Activated T-cell treated with anti-CD3 and anti-CD28 coated beads for 48 hours (primary cell): ENCODE data around the gene PREX1.
"Not testable (repeated sequence)": the region's sequence is repeated elsewhere in the genome, so short reads cannot be mapped to it uniquely, and the experiment has no call there.

Experiments
- DNase-seq: peaks from one replicate; pipeline ENCODE4 v3.0.0-alpha.2; 2020; ENCODE audit warnings: low read depth

Gene PREX1

GRCh38 chr20:48827855-48828733 is at the start of gene PREX1:
PREX1 (minus strand) TSS chr20:48827999; CDS start chr20:48827860, 139 bp downstream.
- DNase-seq: peak; percentile 78

- no peak for DNase-seq
Observed at GRCh38 chr20:48877304-48877703, 49.5 kb upstream of the PREX1 start.

- no peak for DNase-seq
Observed at GRCh38 chr20:48875914-48876240, 48.1 kb upstream of the PREX1 start.

GRCh38 chr20:48875233-48875913 is 47.6 kb upstream of the PREX1 start:
- no peak for DNase-seq

- not testable (repeated sequence) for DNase-seq
Observed at GRCh38 chr20:48869442-48869841, 41.6 kb upstream of the PREX1 start.

- no peak for DNase-seq
Observed at GRCh38 chr20:48866936-48867335, 39.1 kb upstream of the PREX1 start.

GRCh38 chr20:48864738-48865318 is 37.0 kb upstream of the PREX1 start:
- DNase-seq: no peak

GRCh38 chr20:48864254-48864653 is 36.5 kb upstream of the PREX1 start:
- no peak for DNase-seq

GRCh38 chr20:48862279-48862678 is 34.5 kb upstream of the PREX1 start:
- no peak for DNase-seq

GRCh38 chr20:48861444-48861843 is 33.6 kb upstream of the PREX1 start:
- no peak for DNase-seq

- DNase-seq: no peak
Observed at GRCh38 chr20:48858075-48858790, 30.4 kb upstream of the PREX1 start.

GRCh38 chr20:48856130-48856529 is 28.3 kb upstream of the PREX1 start:
- no peak for DNase-seq

GRCh38 chr20:48855046-48855445 is 27.2 kb upstream of the PREX1 start:
- DNase-seq: no peak

GRCh38 chr20:48852609-48853008 is 24.8 kb upstream of the PREX1 start:
- DNase-seq: no peak

- DNase-seq: no peak
Observed at GRCh38 chr20:48851579-48851978, 23.8 kb upstream of the PREX1 start.

GRCh38 chr20:48850977-48851299 is 23.1 kb upstream of the PREX1 start:
- DNase-seq: no peak

GRCh38 chr20:48850257-48850976 is 22.6 kb upstream of the PREX1 start:
- no peak for DNase-seq

GRCh38 chr20:48849779-48850178 is 22.0 kb upstream of the PREX1 start:
- no peak for DNase-seq

- DNase-seq: no peak
Observed at GRCh38 chr20:48849299-48849698, 21.5 kb upstream of the PREX1 start.

- no peak for DNase-seq
Observed at GRCh38 chr20:48847498-48848205, 19.9 kb upstream of the PREX1 start.
